ENCODE results near the gene KCNH3.

KCNH3 gene

GRCh38 chr12:49538510-49539403 is at the start of gene KCNH3:
TSS of gene KCNH3 (plus strand) at chr12:49539030. CDS start at chr12:49539417, 387 bp downstream.
- no peak for TF ChIP-seq CTCF (IDR thresholded peaks at IDR 0.05; ENCODE audit: borderline replicate concordance, insufficient read depth, low read depth, low read length)
- H3K4me3 ChIP-seq (ENCODE audit: low read depth, low read length): peak within 1 kb of the TSS; percentile 42

GRCh38 chr12:49489154-49489553 is 49.7 kb upstream of the KCNH3 start:
- H3K4me3 ChIP-seq (ENCODE audit: low read depth, low read length): no peak overlapping the region
- TF ChIP-seq CTCF (IDR thresholded peaks at IDR 0.05; ENCODE audit: borderline replicate concordance, insufficient read depth, low read depth, low read length): no peak

GRCh38 chr12:49489720-49490119 is 49.1 kb upstream of the KCNH3 start:
- TF ChIP-seq CTCF (IDR thresholded peaks at IDR 0.05; ENCODE audit: borderline replicate concordance, insufficient read depth, low read depth, low read length): no peak
- no peak overlapping the region for H3K4me3 ChIP-seq (ENCODE audit: low read depth, low read length)

- no peak for TF ChIP-seq CTCF (IDR thresholded peaks at IDR 0.05; ENCODE audit: borderline replicate concordance, insufficient read depth, low read depth, low read length)
- no peak overlapping the region for H3K4me3 ChIP-seq (ENCODE audit: low read depth, low read length)
These were observed 47.0 kb upstream of the KCNH3 start for GRCh38 chr12:49491823-49492222.

GRCh38 chr12:49493900-49494299 is 44.9 kb upstream of the KCNH3 start:
- H3K4me3 ChIP-seq (ENCODE audit: low read depth, low read length): no peak overlapping the region
- no peak for TF ChIP-seq CTCF (IDR thresholded peaks at IDR 0.05; ENCODE audit: borderline replicate concordance, insufficient read depth, low read depth, low read length)

- TF ChIP-seq CTCF (IDR thresholded peaks at IDR 0.05; ENCODE audit: borderline replicate concordance, insufficient read depth, low read depth, low read length): no peak
- no peak overlapping the region for H3K4me3 ChIP-seq (ENCODE audit: low read depth, low read length)
These were observed 42.1 kb upstream of the KCNH3 start for GRCh38 chr12:49496417-49497360.

All from GM12875 (cell line).